NT2/D1 (cell line): ENCODE results near the gene TNKS2.

Experiments used
- YY1 ChIP-seq: IDR thresholded peaks from 2 replicates; pipeline ENCODE4 v1.6.1; 2011; ENCODE audit not compliant: insufficient read length, insufficient read depth
- ZNF274 ChIP-seq: IDR thresholded peaks from 2 replicates; pipeline ENCODE4 v1.6.1; 2011; ENCODE audit warnings: mild to moderate bottlenecking, low read depth, low read length

- TF ChIP-seq YY1 (no peak), ZNF274 (no peak)
Observed at GRCh38 chr10:91824076-91824475, 25.9 kb downstream of the TNKS2 start.
